ENCODE measurements around the gene IRF6.

GRCh38 chr1:209815931-209816341, 10.0 kb upstream of the IRF6 start:
- TF ChIP-seq EZH2phosphoT487 (IDR thresholded peaks at IDR 0.05; ENCODE audit: borderline replicate concordance, low read length) (no peak), CTCF (conservative IDR thresholded peaks at IDR 0.05; ENCODE audit: low read depth, low read length) (no peak), EZH2 (IDR thresholded peaks at IDR 0.05; ENCODE audit: low read length, unreplicated experiment) (no peak)

All from PC-3 (cell line).